H4 (cell line): ENCODE data around the gene CCDC85A. TPM values are rescaled to one million over a fixed set of nuclear protein-coding genes. Genes with fewer than 3 reads are reported as not detected.

Source experiments
- DNase-seq: peaks from one replicate; pipeline ENCODE4 v3.0.0-alpha.2; 2015; ENCODE audit warnings: low spot score
- total RNA-seq: library from RNA; depleted of rRNA; stranded (reverse); fragments of >200 nt; shearing (Covaris generic); gene quantifications from 2 replicates; pipeline ENCODE4 v1.2.3, GENCODE V29; 2014

CCDC85A gene
- total RNA-seq, 1 experiment from 2014 or later: 0.14 TPM

DNA sequence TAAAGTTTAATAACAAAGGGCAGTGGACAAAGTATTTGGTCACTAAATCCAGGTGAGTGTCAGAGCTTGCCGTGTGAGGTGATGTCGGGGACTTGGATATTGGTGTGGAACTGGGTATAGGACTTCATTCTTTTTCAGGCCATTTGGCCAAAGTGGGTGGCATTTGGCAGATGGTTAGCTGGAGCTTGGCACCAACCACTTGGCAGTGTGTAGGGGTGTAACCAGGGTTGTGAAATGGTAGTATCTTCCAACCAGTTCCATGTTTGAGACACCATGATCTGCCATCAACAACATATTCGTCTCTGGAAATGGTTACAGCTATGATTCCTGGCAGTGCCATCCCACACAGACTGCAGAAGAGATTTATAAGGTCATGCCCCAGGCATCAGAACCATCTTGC lies 113.9 kb downstream of the CCDC85A start:
- DNase-seq: no peak

DNA sequence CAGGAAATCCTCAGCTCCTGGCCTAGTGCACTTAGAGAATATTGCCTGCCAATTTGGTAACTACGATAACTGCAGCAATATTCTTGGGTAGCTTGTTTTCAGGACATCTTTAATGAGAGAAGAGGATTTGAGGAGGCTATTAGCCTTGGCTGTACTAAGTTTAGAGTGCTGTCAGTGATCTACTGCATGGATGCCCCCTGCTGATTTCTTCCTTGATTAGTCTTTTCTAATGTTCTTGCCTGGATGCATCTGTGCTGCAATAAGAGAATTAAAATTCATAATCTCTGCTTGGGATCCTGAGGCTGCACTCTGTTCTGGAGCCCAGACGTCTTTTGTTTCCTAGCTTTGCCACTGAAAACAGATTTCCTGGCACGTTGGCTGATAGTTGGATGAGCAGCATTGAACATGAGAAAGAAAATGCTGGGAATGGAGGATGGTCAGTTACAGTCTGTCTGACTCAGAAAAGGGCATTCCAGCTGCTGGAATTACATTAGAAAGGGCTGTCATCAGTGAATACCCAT lies 115.4 kb downstream of the CCDC85A start:
- DNase-seq: no peak

DNA sequence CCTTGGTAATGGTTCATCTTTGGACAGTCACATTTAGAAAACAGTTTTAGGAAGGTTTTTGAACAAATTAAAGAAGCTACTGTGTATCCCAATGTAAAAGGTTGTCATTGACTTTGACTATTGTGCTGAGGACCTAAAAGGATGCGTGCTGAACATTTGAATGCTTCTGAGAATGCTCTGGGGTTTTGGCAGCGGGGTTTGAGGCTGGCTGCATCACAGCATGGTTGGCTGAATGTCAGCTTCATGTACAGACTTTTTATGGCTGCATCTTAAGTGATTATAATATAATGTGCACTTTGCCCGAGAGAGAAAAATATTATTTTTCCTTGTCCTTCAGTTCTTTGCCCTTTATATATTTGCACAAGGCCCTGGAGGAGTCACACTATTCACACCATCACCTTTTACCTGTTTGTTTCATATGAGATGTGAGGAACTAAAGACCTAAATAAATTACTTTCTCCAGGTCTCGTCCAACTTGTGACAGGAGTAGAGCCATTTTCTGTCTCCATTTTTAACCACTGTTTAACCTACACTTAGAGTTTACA lies 125.9 kb downstream of the CCDC85A start:
- no peak for DNase-seq

DNA sequence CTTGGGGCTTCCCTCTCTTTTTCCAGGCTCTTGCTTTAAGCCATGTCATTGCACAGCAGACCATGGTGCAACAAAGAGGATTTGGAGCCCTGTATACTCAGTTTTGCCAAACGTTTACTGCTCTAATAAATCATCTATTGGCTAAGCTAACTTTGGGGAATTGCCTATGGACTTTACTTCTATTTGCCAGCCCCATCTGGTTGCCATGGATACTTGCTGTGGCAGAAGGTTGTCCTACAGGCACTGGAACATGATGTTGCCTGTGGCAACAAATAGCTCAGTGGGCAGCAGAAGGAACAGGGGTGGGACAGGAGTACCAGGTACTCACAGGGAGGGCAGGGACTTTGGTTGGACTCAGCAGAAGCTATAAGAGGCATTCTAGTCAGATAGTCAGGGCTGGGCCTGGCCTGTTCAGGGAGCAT lies 129.7 kb downstream of the CCDC85A start:
- DNase-seq: no peak

DNA sequence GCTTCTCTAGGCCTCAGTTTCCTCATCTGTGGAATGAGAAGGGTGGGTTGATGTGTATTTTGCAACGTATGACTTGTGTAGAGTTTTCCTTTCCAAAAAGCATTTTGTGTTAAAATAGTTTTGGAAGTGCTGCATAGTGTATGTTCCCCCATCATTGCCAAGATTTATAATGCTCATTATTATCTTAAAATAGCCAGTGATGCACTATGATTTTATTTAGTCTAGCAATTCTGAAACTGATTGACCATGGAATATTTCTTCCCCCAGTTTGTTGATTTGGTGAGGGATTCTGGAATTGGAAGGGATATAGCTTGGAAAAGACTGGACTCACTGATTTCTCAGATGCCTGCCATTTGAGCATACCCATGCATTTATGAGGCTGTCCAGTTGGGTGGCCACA lies 130.6 kb downstream of the CCDC85A start:
- DNase-seq: no peak

DNA sequence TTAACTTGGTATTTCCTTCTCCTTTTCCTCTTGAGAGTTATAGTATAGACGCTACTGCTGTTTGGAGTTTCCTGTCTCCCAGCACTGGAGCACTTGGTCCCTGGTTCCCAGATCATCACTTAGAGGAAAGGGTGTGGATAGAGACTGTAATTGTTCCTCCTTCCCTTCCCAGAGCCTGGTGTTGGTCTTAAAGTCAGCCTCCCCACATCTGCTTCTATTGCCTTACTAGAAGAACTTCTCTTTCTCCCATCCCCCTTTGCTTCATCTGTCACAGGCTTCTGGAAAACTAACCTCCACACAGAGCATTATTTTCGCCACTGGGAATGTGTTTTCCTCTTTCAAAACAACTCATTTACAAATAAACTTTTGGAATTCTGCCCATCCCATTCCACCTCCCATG lies 131.0 kb downstream of the CCDC85A start:
- DNase-seq: no peak

DNA sequence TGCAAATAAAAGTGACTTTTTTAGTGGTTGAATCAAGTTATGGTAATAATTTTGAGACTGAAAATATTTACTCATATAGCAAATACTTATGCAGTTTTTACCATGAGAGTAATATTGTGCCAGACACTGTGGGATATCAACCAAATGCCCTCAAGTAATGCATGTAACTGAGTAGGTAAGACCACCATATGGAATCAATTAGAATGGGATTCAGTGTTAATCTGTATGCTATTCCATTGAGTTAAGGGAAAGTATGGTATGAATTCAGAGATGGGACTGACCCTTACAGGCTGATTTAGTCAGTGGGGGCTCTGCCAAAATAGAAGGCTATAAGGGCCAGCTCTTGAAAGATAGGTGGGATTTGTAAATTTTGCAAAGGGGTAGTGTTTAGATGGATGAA lies 131.6 kb downstream of the CCDC85A start:
- DNase-seq: no peak

DNA sequence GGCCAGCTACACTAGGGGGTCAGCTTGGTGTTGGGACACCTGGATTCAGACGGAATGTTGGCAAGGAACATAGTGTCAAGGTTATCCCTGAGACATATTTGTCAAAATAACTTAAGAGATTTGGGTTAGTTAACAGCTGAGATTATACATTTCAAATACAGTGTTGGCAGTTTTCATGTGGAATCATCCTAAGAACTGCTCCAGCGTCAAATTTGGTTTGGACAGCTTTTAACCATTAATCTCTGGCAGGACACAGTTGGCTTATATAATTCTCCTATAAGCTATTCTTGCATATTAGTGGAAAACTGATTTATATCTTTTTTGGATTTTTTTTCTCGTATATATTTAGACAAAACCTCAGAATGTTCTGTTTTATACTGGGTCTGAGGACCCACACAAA lies 132.2 kb downstream of the CCDC85A start:
- DNase-seq: no peak

DNA sequence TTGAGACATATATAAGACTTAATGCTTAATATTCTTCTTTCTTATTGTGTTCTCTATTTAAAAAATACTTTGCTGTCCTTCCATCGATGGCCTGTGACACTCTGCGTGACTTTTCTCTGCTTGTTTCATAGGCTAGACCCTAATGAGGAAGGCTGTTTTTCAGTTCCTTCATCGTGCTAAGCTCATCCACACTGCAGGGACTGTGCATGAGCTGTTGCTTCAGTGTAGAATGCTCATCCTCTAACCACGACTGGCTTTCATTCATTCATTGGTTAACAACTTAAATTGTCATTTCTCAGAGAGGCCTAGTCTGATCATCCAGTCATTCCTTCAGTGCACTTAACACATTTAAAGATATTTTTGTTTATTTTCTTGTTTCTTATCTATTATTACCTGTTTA lies 134.4 kb downstream of the CCDC85A start:
- no peak for DNase-seq

DNA sequence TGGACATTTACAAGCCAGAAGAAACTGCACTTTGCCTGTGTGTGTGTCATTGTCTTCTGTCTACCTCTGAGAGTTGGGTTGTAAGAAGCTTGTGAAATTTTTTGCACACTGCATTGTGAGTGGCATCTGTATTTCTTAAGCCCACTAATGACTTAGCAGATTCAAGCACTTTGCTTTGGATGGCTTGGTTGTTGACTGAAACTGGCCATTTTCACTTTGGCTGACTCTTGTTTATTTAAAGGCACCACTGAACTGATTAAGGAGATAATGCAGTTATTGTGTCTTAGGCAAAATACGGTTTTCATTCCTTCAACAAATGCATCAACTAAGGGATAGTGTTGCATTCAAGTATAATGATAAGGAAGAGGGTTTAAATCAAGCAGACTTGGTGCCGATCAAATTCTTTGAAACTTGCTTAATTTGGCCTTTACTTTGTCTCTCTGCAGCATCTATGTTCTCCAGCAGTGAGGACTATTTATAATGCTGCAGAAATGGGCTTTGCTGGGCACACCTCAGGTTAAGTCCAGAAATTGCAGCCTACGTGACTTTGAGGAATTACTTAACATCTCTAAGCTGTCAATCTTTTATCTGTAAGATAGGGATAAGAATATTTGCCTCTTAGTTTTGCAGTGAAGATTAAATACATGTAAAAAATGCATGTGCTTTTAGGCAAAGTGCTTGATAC lies 142.0 kb downstream of the CCDC85A start:
- peak; percentile 4 for DNase-seq

DNA sequence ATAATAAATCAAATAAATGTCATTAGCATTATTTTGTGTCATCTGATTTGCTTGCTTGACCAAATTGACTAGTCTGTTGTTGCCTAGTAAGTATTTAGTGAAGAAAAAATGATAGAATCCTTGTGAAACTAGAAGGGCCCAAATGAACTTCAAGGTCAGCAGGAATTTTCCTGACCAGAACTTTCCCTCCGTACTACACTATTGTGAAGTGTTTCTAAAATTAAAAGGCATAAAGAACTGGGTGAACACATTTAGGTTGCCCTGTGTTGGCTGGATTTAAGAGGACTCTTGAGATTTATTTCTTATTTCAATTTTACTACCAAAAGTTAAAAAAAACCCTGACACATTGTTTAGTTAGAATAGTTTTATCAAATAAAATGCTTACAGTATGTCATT lies 142.6 kb downstream of the CCDC85A start:
- no peak for DNase-seq

DNA sequence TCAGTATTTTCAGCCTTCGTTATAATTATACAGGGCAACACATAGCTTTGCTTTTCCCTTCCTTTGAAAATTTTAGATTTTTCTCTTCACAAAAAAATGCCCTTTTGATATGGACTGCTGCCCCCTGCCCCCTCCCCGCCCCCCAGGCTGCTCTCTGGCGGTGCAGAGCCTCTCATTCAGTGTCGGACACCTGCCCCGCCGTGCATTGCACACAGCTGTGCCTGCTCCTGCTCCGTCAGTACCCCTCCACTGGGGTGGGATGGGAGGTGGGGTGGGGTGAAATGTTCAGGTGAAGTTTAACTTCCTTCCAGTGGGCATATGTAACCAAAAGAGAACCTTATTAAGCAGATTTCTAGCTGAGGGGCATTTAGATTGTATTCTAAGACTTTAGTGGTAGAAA lies 148.0 kb downstream of the CCDC85A start:
- no peak for DNase-seq

DNA sequence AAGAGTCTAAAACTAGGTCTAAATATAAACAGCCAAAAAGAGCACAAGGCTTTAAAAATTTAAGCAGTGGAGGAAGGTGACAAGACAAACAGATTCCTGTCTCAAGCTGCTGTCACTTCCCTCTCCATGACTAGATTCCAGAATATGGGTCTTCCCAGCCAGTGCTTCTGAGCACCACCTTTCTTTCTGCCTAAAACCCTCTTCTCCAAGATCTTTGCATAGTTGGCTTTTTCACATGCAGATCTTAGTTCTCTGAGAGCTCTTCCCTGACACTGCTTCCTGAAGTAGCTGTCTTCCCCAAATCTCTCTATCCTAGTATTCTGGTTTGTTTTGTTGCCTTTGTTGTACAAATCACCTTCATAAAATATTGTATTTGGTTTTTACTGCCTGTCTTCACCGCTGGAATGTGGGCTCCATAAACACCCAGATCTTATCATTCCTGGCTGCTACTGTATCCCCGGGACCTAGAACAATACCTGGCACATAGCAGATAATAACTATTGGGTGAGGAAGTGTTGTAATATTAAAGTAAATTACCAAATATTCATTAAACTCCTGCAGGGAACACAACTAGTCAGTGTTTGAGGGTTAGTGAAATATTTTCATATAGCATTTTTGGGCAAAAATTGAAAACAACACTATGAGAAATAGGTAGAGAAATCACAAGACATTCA lies 150.2 kb downstream of the CCDC85A start:
- no peak for DNase-seq

DNA sequence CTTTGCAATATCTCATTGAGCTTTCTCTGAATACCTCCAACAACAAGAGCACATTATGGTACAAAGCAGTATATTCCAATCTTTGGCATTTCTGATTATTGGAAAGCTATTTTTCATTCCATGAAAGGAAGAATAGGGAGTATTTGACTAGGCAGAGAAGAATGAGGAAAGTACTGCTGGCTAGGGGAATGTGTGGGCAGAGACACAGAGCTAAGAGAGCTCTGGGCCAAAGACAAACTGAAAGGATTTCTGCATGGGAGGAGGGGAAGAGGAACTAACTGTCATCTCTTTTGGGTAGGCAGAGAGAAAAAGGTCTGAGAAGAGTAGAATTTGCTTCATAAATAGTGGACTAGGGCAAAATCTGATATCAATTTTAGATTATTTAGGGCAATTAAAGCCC lies 150.8 kb downstream of the CCDC85A start:
- DNase-seq: no peak

DNA sequence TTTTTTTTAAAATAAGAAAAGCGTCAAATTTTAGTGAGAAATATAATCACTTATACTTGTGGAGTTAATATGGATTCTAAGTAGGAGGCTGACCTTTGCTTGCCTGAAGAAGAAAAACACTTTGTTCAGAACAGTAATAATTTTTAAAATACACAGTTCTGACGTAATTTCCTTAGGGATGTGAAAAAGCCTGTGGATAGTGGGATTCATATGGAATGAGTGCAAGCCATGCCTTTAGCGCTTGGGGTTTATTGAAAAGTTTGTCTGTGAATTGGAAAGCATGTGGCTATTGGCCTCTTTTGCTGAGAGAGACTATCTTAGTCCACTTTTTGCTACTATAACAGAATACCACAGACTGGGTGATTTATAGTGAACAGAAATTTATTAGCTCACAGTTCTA lies 151.3 kb downstream of the CCDC85A start:
- DNase-seq: no peak

DNA sequence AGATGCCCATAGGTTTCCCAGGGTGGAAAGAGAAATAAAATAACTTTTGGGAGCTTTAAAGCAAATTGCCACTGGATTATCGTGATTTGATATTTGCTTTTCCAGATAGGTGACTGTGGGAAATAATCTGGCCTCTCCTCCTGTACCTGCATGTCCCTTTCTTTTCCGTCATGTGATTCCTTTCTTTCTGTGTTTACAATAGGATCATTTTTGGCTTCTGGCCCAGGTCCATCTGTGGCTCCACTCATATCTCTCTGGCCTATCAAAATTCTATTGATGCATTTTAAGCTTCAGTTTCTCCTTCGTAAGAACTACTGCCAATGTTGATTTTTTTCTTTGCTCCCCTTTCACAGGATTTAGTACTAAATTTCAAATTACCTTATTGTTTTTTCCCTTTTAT lies 153.6 kb downstream of the CCDC85A start:
- no peak for DNase-seq

DNA sequence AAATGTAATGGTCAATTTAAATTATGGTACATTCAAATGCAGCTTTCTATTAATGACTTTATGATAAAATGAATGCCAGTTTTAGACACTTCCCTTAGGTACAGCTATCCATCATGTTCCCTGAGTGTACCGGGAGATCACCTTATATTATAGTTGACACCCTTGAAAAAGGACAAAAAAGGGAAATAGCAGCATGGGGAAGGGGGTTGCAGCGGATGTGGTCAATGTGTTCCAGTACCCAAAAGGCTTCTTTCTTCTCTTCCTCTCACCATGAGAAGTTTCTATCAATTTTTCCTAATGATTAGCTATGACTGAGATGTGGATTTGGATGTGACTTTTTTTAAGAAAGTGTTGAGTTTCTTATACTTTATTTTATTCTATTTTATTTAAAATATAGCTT lies 154.4 kb downstream of the CCDC85A start:
- no peak for DNase-seq

DNA sequence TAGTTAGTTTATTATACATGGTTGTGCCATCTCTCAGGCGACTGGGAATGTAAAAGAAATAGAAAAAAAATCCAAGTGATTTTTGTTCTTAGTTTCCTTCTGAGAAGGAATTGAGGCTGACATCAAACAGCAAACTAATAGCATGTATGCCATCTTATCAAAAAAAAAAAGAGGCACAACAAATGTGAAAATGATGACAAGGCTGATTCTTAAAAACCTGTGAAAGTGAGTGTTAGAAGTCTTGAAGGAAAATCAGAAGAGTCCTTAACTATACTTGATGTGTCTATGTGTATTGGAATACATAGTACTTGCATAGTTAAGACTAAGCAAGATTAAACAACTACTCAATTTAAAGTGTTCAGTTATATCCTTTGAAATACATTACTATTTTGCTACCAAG lies 161.0 kb downstream of the CCDC85A start:
- no peak for DNase-seq

DNA sequence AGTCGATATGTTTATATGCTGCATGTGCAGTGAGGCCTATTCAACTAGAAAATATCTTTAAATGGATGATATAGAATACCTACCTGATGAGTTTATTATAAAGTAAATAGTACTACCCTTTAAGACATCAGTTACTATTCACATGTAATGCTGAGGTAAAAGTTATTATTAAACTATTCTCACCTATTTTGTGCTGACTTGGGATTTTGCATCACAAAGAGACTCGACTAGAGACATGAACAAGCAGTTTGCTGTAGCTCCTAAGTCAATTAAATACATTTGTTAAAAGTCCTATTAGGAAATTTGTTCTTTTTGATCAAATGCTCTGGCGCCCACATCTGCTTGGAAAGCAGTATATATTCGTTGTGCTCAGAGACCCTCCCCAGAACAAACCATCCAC lies 164.1 kb downstream of the CCDC85A start:
- no peak for DNase-seq

DNA sequence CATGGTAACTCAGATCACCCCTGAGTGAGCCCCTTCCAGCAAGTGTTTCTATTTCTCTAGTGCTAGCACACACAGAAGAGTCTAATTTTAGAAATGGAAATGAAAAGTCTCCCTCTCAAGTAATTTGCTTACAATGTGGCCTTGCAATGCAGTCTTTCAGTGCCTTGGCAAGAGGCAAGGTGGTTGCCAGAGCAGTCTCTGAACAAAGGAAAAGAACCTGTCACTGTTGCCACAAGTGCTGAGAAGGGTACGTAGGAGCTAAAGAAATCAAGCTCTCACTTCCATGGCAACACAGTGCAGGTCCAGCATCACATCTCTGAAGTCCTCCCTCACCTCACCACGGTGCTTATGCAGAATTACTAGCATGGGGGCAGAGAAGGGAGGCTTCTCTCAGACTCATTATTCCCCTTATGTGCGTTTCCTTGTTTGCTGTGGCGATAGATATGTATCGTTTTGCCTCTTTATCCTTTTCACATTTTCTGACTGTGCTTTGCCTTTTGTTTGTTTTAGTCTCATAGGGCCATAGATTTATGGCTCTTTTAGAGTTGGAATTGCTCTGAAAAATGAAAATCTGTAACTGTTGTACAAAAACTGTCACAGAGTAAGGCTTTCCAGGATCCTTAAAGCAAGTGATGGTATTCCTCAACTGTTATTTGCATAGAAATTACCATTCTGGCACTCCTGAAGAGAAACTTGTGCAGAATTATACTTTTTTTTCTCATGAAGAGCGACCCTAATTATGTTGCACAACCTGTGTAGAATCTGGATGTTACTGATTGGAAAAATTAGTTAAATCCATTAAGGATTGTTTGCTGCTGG lies 164.8 kb downstream of the CCDC85A start:
- DNase-seq: no peak

DNA sequence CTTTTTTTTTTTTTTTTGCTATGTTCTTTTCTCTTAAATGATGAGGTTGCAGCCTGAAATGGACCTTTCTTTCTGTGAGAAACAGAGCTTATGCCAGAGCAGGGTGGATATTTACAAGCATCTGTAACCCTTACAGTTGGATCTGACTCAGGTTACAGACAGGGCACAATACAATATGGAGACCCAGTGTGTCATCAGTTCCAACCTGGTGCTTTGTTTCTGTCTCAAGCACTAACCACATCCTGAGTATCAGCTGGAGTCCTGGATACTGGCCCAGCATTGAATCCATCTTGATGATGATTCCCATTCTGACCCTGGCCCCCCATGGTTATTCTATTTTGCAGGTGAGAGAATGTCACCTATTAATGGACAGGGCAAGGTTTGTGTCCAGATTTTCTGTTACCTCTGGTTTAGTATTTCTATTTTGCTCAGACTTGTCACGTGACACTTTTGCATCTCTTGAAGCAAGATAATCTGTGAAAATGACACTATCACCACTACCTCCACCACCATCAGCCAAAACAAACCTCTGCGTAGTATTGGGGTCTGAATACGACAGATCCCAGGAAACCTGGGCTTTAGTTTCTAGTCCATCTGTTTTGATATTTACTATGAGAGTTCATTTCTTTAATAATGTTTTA lies 174.0 kb downstream of the CCDC85A start:
- DNase-seq: peak; percentile 8

DNA sequence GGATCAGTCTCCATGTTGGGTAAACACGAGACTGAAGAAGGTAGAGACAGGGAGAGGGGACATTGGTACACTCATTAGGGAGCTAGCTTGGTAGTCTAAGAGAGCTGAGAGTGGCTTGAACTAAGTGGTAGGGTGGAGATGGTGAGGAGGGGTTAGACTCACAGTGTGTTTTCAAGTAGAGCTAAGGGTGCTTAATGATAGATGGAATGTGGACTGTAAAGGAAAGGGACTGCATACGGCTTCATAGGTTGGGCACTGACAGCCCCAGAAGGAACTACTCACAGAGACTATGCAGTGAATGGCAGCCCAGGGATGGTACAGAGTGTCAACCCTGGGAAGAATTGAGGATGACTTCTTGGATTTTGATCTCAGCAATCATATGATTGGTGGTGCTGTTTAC lies 178.1 kb downstream of the CCDC85A start:
- no peak for DNase-seq
